Measurements from ENCODE around the gene AQP1.

GRCh38 chr7:30910411-30911073 is 1.1 kb upstream of the AQP1 start:
- TF ChIP-seq EZH2 (IDR thresholded peaks at IDR 0.05; ENCODE audit: low read length, unreplicated experiment) = no peak
- TF ChIP-seq, protein P1, sequence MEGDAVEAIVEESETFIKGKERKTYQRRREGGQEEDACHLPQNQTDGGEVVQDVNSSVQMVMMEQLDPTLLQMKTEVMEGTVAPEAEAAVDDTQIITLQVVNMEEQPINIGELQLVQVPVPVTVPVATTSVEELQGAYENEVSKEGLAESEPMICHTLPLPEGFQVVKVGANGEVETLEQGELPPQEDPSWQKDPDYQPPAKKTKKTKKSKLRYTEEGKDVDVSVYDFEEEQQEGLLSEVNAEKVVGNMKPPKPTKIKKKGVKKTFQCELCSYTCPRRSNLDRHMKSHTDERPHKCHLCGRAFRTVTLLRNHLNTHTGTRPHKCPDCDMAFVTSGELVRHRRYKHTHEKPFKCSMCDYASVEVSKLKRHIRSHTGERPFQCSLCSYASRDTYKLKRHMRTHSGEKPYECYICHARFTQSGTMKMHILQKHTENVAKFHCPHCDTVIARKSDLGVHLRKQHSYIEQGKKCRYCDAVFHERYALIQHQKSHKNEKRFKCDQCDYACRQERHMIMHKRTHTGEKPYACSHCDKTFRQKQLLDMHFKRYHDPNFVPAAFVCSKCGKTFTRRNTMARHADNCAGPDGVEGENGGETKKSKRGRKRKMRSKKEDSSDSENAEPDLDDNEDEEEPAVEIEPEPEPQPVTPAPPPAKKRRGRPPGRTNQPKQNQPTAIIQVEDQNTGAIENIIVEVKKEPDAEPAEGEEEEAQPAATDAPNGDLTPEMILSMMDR (conservative IDR thresholded peaks at IDR 0.05; ENCODE audit: low read depth, low read length) = no peak

Measured in PC-3 (cell line).